ENCODE results near the gene CRACDL.

CRACDL gene, protein sequence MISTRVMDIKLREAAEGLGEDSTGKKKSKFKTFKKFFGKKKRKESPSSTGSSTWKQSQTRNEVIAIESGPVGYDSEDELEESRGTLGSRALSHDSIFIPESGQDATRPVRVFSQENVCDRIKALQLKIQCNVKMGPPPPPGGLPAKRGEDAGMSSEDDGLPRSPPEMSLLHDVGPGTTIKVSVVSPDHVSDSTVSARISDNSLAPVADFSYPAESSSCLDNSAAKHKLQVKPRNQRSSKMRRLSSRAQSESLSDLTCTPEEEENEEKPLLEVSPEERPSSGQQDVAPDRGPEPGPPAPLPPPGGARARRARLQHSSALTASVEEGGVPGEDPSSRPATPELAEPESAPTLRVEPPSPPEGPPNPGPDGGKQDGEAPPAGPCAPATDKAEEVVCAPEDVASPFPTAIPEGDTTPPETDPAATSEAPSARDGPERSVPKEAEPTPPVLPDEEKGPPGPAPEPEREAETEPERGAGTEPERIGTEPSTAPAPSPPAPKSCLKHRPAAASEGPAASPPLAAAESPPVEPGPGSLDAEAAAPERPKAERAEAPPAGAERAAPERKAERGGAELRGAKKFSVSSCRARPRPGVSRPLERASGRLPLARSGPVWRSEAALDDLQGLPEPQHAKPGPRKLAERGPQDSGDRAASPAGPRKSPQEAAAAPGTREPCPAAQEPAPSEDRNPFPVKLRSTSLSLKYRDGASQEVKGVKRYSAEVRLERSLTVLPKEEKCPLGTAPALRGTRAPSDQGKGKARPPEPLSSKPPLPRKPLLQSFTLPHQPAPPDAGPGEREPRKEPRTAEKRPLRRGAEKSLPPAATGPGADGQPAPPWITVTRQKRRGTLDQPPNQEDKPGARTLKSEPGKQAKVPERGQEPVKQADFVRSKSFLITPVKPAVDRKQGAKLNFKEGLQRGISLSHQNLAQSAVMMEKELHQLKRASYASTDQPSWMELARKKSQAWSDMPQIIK

DNA sequence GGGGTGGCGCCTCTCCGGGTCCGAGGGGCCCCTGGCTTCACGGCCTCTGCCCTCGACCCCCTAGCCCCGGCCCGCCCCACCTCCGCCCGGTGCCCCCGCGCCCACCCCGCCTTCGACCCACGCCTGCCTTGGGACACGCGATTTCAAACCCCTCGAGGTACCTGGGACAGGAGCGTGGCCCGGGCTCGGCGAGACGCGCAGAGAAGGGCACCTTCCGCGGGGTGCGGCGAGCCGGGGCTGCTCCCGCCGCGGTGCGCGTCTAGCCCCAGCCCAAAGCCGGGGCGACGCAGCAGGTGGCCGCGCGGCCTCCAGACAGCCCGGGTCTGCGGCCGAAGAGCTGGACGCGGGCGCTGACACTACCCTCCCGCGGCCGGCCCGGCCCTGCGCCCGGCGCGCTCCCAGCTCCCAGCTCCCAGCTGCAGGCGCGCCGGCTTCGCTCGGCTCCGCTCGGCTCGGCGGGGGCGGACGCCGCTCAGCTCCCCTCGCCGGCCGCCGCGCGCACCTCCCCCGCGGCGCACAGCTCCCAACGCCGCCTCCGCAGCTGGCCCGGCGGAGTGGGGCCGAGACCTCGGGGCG, at the start of gene CRACDL:
Gene CRACDL (minus strand): TSS at position 449 of the 576 bp plus-strand sequence. CDS start 89,425 bp downstream, outside the sequence.
- no peak for DNase-seq

DNA sequence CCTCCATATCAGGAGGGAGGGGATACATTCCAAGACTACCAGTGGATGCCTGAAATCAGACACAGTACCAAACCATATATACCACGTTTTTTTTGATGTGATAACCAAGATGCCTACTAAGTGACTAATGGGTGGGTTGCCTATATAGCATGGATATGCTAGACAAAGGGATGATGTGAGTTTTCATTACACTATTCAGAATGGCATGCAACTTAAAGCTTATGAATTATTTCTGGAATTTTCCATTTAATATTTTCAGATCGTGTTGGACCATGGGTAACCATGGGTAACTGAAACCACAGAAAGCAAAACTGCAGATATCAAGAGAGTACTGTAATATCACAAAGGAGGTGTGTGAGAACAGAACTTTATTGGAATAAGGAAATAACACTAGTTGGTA, 39.6 kb upstream of the CRACDL start:
- no peak for DNase-seq

DNA sequence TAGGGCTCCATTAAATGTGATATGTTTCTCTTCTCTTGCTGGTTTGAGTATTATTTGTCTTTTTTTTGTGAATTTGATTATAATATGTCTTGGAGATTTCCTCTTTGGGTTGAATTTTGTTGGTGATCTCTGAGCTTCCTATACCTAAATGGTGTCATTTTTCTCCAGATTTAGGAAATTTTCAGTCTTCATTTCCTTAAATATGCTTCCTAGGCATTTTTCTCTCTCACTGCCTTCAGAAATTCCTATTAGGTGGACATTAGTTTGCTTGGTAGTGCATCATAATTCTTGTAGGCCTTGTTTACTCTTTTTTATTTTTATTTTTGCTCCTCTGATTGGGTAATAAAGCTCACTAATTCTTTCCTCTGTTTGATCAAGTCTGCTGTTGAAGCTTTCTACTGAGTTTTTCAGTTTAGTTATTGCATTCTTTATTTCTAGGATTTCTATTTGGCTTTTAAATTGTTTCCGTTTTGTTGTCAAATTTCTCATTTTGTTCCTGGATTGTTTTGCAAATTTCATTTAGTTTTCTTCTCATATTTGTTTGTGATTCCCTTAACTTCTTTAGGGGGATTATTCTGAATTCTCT, 36.6 kb upstream of the CRACDL start:
- no peak for DNase-seq

DNA sequence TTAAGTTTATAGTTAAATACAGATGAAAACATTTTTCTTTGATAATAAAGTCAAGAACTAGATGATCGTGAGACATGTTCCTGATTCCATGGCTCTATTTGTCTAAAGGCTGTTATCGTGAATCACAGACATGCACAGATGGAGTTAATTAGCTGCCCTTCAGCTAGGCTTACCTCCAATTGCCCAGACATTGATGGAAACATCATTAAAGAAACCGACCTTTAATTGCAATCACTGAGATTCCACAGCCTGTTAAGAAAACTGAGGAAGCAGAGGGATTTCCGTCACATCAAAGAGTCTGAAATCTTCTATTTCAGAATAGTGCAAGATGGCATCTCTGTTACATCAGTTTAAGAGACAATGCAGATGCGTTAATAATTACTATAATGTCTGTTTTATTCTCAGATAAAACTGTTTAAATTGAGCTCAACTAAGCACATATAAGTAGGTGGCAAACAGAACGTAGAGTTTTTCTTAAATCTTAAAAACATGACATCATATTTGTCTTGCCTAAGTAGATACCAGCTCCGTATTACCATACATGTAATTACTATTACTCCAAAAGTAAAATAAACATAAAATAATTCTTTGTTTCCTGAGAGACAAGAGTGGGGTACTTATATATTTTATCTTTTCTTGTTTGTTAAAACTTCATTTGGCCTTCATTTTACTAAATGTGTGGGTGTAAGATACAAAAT, 23.9 kb upstream of the CRACDL start:
- no peak for DNase-seq

DNA sequence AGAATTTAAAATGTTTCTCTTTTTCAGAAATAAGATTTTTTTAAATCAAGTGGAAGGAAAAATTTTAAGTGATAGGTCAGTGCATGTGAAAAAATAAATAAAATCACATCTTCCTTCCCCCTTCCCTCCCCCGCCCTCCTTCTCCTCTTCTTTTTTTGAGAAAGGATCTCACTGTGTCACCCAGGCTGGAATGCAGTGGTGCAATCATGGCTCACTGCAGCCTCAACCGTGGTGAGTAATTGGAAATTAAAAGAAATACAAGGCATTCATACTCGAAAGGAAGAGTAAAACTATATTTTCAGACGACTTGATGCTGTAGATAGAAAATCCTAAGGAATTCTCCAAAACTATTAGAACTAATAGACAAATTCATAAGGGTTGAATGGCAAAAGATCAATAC, 16.9 kb upstream of the CRACDL start:
- DNase-seq: no peak

DNA sequence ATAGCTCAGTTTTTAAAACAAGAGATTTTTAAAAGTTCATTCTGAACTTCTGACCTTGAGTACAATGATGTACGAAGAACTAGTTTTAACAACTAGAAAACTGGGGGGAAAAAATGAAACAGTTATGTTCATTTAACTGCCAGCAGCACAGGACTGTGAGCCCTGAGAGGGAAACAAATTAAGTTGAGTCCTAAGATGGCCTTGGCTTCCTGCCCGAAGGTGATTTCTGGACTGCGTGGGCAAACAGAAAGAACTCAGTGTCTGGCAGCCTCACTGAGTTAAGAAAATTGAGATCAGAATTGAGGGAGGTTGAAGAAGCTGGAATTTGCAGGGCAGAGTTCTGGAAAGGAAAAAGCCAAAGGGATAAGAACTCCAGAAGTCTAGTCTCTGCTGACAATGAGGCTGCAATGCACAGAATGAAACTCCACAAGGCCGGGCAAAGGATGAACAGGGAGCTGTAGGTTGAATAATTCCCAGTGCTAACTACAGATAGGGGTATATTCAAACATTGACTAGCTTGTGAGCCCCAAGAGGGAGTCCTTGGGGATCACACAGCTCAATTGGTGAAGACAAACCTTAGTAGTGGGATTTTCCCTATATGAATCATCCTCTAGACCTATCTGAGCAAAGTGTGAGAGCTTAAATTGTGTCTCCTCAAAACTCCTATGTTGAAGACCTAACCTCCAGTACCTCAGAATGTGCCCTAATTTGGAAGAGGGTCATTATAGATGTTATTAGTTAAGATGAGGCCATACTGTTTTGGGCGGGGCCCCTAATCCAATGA, 13.1 kb upstream of the CRACDL start:
- no peak for DNase-seq

DNA sequence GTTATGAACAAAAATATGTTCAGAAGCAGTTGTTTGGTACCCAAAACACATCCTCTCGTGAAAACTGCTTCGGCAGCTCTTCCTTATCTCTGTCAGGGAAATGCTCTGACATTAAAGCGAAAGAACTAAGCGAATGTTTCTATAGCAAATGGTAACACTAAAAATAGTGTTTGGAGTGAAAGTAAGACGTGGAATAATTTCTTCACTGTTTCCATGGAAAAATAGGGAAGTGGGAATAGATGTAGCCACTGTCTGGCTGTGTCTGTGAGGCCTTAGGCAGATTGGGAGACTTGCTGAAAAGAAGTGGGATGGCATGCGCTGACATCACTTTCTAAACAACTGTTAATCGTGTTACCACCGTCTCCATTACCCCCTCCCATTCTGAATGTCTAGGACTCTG, 11.5 kb upstream of the CRACDL start:
- no peak for DNase-seq

DNA sequence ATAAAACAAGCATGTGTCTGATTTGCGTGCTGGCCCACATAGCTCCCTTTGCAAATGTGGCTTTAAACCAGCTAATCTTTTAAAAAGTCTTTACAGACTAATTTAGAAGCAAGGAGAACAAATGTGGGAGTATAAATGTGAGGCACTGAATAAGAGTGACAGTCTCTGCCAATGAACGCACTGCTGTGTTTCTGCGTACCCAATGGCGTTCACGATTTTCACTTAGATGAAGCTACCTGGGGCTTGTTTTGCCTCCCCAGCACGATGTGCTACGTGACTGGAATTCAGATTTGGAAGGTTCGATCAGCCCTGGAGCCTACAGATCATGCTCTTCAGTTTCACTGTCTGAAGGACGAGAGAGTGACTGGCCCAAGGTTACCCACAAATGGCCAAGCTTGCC, 10.8 kb upstream of the CRACDL start:
- DNase-seq: no peak

DNA sequence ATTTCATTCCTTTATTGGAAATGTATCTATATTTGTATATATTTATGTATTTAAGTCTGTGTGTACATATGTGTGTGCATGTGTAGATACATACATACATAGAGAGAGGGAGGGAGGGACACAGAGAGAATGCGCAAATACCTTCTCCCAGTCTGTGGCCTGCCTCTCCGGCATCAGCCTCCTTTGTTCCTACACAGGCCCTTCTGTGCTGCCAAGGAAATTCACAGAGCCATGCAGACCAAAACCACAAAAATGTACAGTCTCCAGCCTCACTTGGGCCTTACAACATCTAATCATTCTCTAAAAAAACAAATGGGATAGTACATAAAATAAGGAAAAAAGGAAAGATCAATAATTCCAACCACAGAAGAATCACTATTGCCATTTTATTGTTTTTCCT, 8.8 kb upstream of the CRACDL start:
- DNase-seq: no peak

DNA sequence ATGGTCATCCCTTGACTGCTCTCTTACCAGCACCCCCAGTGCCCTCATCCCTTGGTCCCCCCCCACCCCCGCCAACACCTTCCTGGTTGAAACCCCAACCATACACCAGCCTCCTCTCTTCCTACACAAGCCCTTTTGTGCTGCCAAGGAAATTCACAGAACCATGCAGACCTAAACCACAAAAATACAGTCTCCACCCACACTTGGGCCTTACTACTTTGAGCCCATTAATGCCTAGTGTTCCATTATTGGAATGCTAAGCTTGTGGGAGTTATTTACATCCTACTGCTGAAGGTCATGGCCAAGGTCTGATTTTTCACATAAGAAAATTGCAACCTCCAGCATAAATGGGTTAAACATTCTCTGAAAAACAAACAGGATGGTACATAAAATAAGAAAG, 4.1 kb upstream of the CRACDL start:
- DNase-seq: no peak

DNA sequence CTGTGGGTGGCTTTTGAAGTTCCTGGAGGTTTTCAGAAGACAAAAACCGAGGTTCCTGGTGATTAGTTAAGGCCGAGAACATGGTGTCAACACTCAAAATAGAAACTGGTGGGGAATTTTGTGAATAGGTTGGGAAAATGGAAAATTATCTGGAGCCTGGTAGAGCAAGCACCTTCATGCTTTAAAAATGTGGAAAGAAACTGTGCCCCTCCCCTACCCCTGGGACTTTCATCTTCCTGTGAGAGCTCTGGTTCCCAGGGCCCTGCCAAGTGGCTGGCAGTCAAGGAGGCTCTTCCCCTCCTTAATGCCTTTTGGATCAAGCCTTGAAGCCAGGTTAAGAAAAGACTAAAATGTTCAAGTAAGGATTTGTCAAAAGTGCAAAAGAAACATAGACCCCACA, 1.9 kb upstream of the CRACDL start:
- DNase-seq: no peak

DNA sequence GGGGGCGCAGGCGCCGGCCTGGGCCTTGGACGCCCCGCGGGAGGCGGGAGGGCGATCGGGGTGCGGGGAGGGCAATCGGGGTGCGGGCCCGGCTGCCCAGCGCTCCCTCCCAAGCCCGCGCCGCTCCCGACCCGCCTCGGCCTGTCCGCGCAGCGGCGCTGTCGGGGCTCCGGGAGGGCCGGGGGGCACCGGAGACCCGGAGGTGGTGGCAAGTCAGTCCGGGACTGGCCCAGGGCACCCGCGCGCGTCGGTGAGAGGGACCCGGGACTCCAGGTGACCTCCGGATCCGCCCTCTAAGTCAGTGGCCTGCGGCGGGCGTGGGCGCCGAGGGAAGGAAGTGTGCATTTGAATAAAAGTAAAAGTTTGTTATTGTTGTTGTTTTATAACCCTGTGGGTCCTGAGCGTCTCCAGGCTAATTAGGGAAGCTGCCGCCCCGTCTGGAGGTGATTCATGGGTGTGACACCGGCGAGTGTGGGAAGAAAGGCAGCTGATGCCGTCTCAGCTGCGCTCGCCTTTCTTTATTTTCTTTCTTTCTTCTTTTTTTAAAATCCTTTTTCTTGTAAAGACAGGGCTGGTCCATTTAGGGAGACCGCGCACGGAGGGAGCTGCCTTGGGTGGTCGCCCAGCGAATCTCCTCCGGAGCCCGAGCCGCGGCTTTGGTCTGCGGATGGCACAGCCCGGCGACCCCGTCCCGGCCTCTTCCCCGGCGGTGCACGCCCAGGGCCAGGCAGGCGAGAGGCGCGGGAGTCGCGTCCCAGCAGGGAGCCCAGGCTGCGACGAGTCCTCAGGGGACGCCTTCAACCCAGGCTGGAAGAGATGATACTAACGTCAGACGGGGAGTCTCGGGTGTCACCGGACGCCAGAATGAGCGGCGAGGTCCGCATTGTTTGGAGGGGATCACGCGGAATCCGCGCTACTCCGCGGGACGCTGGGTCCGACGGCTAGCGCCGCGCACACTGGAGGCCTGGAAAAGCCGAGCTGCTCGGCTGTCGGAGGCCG, 627 bp upstream of the CRACDL start:
- no peak for DNase-seq

DNA sequence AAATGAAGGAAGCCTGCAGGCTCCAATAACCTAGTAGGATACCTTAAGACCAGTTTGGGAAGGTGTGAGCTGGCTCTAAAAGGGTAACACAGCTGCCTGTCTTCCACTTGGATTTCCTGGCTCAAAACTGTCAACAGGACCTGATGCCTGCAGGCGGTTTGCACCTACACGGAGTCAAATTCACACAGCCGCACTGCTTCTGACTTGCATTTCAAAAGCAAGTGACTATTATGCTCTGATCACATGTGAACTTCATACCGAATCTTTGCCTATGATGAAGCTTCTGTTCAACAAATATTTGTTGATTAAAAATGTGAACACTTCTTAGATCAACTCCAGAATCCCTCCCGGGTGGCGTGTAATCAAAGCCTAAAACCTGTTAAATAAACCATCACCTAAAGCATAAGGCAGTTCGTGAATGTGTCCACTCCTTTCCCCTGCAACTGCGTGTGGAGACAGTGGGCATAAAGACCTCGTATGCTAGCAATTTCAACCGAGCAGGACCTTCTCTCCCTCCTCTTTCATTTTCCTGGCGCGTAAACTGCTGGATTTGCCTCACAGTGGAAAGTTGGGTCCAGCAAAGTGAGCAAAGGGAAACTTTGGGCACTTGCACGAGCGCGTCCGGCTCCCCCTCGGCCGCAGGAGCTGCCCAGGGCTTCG, 784 bp downstream of the CRACDL start:
- no peak for DNase-seq

DNA sequence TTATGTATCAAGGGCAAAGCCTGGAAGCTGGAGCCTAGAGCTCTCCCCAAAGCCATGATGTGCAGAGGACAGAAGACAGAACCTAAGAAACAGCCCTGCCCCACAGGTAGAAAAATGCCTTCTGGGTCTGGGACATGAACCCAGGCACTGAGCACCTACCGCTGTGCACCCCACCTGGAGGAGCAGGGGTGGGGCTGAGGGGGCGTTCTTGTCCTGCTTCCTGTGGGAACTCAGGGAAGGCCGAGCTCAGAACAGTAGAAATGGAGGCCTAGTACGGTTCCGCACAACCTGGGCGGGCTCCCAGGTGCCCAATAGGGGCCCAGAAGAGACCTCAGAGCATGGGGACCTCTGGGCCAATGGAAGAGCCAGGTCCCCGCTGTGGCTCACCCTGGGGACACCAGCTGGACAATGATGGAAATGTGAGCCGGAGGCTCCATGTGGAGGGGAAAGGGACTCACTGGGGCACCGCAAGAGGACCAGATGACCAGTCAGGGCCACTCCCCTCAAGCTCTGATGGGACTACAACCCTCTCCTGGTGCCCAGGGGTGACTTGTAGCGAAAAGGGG, 3.2 kb downstream of the CRACDL start:
- DNase-seq: no peak

DNA sequence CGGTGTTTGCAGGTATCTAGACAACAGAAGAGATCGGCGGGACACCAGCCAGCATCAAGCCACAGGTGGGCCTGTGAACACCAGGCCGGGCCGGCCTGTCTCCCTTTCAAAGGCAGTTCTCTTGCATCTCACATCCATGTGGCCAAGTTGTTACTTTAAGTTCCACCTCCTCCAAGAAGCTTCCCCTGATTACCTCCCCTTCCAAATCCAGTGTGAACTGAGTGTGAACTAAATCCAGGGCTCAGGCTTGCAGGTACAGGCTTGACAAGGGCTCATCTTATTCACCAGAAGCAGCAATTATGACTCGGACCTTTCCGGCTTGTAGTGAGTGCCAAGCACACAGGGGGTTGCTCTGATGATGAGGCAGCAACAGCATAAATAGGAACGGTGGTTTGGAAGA, 3.9 kb downstream of the CRACDL start:
- no peak for DNase-seq

DNA sequence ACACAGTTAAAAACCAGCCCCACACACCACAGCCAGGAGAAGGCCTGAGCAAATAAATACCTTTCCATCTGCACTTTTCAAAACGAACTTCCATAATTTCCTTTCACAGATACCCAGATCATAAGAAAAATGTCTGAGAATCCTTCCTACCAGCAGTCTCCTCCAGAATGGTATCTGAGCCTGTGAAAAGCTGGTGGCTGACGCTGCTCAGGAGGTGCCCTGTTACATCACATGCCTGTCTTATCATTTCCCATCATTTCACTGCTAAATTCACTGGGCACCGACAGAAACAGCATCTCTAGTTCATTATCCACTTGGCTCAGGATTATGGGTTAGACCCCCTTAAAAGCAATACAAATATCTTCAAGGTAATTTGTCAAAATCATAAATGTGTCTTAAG, 4.4 kb downstream of the CRACDL start:
- DNase-seq: no peak

DNA sequence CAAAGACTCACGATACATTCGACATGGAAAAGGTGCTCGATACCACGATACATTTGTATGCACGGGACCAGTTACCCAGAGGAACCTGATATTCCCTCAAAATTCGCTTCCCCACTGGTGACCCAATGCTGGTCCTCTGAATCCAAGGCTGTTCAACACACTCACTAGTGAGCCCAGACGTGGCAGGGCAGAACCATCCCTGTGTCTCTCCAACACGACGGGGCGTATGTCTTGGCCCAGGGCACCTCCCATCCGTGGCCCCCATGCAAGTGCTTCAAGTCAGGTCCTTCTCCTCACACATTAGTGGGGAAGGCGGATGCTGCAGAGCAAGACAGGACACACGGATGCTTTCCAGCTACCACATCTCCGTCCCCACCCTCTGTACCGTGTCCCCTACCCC, 6.1 kb downstream of the CRACDL start:
- DNase-seq: no peak

DNA sequence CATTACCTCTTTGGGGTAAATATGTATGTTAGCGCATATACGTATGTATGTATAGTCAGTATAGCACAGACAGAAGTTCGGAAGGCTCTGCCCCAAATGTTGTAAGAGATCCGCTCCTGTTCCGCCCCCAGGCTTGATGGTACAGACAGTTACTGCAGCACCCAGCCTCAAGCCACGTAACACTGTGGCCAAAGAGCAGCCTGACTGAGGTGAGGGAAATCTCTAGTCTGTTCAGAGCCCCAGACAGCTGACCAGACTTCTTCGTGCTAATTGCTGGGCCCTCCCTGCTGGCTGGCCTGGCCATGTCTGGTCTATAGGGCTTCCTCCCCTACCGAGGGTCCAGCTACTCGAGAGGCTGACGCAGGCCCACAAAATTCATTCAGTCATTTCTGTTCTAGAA, 7.8 kb downstream of the CRACDL start:
- DNase-seq: no peak

DNA sequence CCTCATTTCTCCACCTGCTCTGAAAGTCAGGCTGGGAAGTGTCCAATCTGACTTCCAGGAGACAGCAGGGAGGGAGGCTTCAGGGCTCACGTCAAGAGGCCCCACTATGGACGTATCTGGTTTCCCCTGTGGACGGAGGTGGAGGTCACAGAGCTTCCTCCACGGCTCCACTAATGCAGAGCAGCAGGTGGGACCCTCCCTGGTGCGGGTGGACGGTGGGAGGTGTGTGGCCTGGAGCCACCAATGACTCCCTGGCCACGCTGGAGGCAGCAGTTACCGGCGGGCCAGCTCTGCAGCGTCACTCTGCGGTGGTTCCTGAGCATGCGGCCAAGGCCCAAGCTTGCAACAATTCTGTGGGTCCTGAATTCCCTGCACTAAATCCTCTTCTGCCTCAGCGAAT, 9.0 kb downstream of the CRACDL start:
- no peak for DNase-seq

DNA sequence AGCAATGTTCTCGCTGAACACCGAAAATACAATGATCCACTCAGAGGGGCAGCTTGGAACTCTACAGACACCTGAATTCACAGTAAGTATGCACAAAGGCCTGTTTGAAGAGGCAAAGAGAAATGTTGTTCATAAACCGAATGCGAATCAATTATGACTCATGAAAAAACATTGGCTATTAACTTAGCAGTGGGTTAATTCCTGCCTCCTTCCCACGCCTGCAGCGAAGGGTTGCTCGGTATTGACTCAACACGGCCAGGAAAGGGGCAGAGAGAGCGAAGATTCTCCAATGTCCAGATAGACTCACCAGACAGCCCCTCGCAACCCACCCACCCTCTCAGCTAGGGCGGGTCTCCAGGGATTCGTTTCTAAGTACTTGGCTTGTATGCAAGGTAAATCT, 9.4 kb downstream of the CRACDL start:
- DNase-seq: no peak
